ENCODE data around the gene BRMS1L.

DNA sequence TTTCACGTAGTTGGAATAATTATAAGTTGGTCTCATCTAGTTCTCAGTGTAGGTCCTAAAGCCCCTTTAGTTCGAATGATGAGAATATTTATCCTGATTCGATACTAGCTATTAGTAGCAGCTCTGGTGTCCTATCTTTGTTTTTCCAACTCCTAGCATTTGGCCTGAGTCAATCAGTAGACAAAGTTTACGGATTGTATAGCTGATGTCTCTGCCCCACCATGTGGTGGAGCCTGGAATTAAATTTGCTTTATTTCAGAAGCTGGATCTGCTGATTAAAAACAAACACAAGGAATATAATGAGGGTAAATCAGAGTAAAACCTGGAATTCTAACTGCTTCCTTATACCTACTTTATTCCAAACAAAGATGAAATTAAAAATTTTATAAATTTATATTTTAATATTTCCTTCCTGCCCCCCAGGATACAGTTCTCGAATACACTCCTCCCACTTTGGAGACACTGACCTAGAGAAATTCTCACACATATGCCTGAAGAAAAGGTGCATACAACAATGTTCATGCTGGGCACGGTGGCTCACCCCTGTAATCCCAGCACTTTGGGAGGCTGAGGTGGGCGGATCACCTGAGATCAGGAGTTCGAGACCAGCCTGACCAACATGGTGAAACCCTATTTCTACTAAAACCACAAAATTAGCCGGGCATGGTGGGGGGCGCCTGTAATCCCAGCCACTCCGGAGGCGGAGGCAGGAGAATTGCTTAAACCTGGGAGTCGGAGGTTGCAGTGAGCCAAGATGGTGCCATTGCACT, 7.6 kb upstream of the BRMS1L start:
- TF ChIP-seq, protein P1, sequence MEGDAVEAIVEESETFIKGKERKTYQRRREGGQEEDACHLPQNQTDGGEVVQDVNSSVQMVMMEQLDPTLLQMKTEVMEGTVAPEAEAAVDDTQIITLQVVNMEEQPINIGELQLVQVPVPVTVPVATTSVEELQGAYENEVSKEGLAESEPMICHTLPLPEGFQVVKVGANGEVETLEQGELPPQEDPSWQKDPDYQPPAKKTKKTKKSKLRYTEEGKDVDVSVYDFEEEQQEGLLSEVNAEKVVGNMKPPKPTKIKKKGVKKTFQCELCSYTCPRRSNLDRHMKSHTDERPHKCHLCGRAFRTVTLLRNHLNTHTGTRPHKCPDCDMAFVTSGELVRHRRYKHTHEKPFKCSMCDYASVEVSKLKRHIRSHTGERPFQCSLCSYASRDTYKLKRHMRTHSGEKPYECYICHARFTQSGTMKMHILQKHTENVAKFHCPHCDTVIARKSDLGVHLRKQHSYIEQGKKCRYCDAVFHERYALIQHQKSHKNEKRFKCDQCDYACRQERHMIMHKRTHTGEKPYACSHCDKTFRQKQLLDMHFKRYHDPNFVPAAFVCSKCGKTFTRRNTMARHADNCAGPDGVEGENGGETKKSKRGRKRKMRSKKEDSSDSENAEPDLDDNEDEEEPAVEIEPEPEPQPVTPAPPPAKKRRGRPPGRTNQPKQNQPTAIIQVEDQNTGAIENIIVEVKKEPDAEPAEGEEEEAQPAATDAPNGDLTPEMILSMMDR (conservative IDR thresholded peaks at IDR 0.05; ENCODE audit: low read depth, low read length), result peak; percentile 75
- TF ChIP-seq CEBPB (IDR thresholded peaks at IDR 0.05; ENCODE audit: low read depth, low read length), result no peak
- no peak for TF ChIP-seq BHLHE40 (IDR thresholded peaks at IDR 0.05; ENCODE audit: low read depth, low read length)
- no peak for TF ChIP-seq POLR2A (IDR thresholded peaks at IDR 0.05; ENCODE audit: low read depth, low read length)
- TF ChIP-seq, protein P2, sequence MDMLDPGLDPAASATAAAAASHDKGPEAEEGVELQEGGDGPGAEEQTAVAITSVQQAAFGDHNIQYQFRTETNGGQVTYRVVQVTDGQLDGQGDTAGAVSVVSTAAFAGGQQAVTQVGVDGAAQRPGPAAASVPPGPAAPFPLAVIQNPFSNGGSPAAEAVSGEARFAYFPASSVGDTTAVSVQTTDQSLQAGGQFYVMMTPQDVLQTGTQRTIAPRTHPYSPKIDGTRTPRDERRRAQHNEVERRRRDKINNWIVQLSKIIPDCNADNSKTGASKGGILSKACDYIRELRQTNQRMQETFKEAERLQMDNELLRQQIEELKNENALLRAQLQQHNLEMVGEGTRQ (IDR thresholded peaks at IDR 0.05; ENCODE audit: low read depth, low read length), result no peak
- peak; percentile 72 for TF ChIP-seq RAD21 (IDR thresholded peaks at IDR 0.05; ENCODE audit: low read length)
- no peak for TF ChIP-seq MAZ (IDR thresholded peaks at IDR 0.05; ENCODE audit: borderline replicate concordance, low read depth, low read length)
- peak; percentile 56 for TF ChIP-seq SMC3 (IDR thresholded peaks at IDR 0.05; ENCODE audit: low read depth, low read length)
- no peak for TF ChIP-seq NFE2L2 (IDR thresholded peaks at IDR 0.05; ENCODE audit: low read depth, low read length)
- no peak for TF ChIP-seq RFX5 (IDR thresholded peaks at IDR 0.05; ENCODE audit: low read depth, low read length)
- no peak for TF ChIP-seq MAFK (IDR thresholded peaks at IDR 0.05; ENCODE audit: low read depth, low read length)
- no peak for TF ChIP-seq FOS (IDR thresholded peaks at IDR 0.05; ENCODE audit: low read depth, low read length)
- no peak for TF ChIP-seq CHD1 (IDR thresholded peaks at IDR 0.05; ENCODE audit: low read depth, low read length)
- no peak for TF ChIP-seq MXI1 (IDR thresholded peaks at IDR 0.05; ENCODE audit: borderline replicate concordance, low read depth, low read length)

Data from IMR-90 (cell line).